Stimulated activated CD8-positive, alpha-beta memory T cell treated with anti-CD3 and anti-CD28 coated beads, Interleukin-12 subunit alpha, Interleukin-12 subunit beta, amount 100 ng/mL, for 1 hour (primary cell): ENCODE results near the gene PCK2.
A peak's percentile ranks its signal among the peaks of the same experiment; 100 is the strongest.
"Not testable (repeated sequence)": the region's sequence is repeated elsewhere in the genome, so short reads cannot be mapped to it uniquely, and the experiment has no call there.

ENCODE experiments used
- DNase-seq: peaks from one replicate; pipeline ENCODE4 v3.0.0-alpha.2; 2020; ENCODE audit warnings: low read depth

Gene PCK2

GRCh38 chr14:24093901-24094840 is at the start of gene PCK2:
PCK2 (plus strand) TSS chr14:24094311; CDS start chr14:24094406, 95 bp downstream.
- DNase-seq: peak; percentile 50

GRCh38 chr14:24049002-24049401 is 45.1 kb upstream of the PCK2 start:
- DNase-seq: not testable (repeated sequence)

- not testable (repeated sequence) for DNase-seq
Measured at GRCh38 chr14:24050753-24051152, 43.4 kb upstream of the PCK2 start.

GRCh38 chr14:24051176-24051788 is 42.8 kb upstream of the PCK2 start:
- DNase-seq: no peak

GRCh38 chr14:24051789-24052655 is 42.1 kb upstream of the PCK2 start, which contains the start of gene CARMIL3:
CARMIL3 (plus strand) TSS chr14:24052009; CDS start chr14:24052154, 145 bp downstream.
- peak; percentile 30 for DNase-seq

- peak; percentile 17 for DNase-seq
Measured at GRCh38 chr14:24052656-24053547, 41.2 kb upstream of the PCK2 start.

GRCh38 chr14:24053548-24054323 is 40.4 kb upstream of the PCK2 start:
- no peak for DNase-seq

- DNase-seq: no peak
Measured at GRCh38 chr14:24054324-24054641, 39.8 kb upstream of the PCK2 start.

GRCh38 chr14:24054646-24055045 is 39.5 kb upstream of the PCK2 start:
- no peak for DNase-seq

GRCh38 chr14:24055971-24056799 is 37.9 kb upstream of the PCK2 start:
- no peak for DNase-seq

- no peak for DNase-seq
Measured at GRCh38 chr14:24056800-24057184, 37.3 kb upstream of the PCK2 start.

GRCh38 chr14:24057271-24057670 is 36.8 kb upstream of the PCK2 start:
- DNase-seq: no peak

GRCh38 chr14:24057867-24058259 is 36.2 kb upstream of the PCK2 start:
- no peak for DNase-seq

GRCh38 chr14:24058260-24058950 is 35.7 kb upstream of the PCK2 start:
- no peak for DNase-seq

- no peak for DNase-seq
Measured at GRCh38 chr14:24058951-24059475, 35.1 kb upstream of the PCK2 start.

- DNase-seq: no peak
Measured at GRCh38 chr14:24059841-24060388, 34.2 kb upstream of the PCK2 start.

GRCh38 chr14:24060443-24060842 is 33.7 kb upstream of the PCK2 start:
- no peak for DNase-seq
